Measurements from ENCODE around the gene SEC14L2.

GRCh38 chr22:30439836-30440235 lies 43.0 kb downstream of the SEC14L2 start:
- no peak for TF ChIP-seq SP1 (IDR thresholded peaks at IDR 0.05)
- TF ChIP-seq CTCF (IDR thresholded peaks at IDR 0.05; ENCODE audit: low read depth, low read length, missing input control): no peak
- no peak for TF ChIP-seq RAD21 (IDR thresholded peaks at IDR 0.05)
- no peak for TF ChIP-seq JUND (IDR thresholded peaks at IDR 0.05)
- TF ChIP-seq MAX (IDR thresholded peaks at IDR 0.05): no peak
- no peak for TF ChIP-seq EGR1 (IDR thresholded peaks at IDR 0.05; ENCODE audit: low read depth in 2 of 2)
- TF ChIP-seq YY1 (IDR thresholded peaks at IDR 0.05): no peak
- TF ChIP-seq TAF1 (conservative IDR thresholded peaks at IDR 0.05): no peak
- TF ChIP-seq ZBTB33 (IDR thresholded peaks at IDR 0.05): no peak
- TF ChIP-seq REST (IDR thresholded peaks at IDR 0.05): no peak
